ENCODE data around the gene ZNF653. TPM values are rescaled to one million over a fixed set of nuclear protein-coding genes. Genes with fewer than 3 reads are reported as not detected.
A peak's percentile ranks its signal among the peaks of the same experiment; 100 is the strongest.

Gene ZNF653
- total RNA-seq, 1 experiment from 2014 or later: 10.3 TPM

GRCh38 chr19:11534538-11534937 is 28.9 kb upstream of the ZNF653 start (continued):
- no peak for TF ChIP-seq STAT6 (CRISPR knock-in tag; conservative IDR thresholded peaks at IDR 0.05; ENCODE audit: low read depth)
- TF ChIP-seq ZBTB43 (CRISPR knock-in tag; IDR thresholded peaks at IDR 0.05): no peak

GRCh38 chr19:11530432-11530831 is 24.8 kb upstream of the ZNF653 start:
- Mint-ChIP-seq H3K27ac (no peak overlapping the region), H3K4me1 (peaks cover 9% of the 10 kb centered on the region), H3K4me3 (no peak overlapping the region), H3K27me3 (ENCODE audit: low read depth) (peaks cover 35% of the 10 kb centered on the region), H3K9me3 (no peaks in the 10 kb centered on the region), H3K36me3 (no peaks in the 10 kb centered on the region)
- ATAC-seq (peak; percentile 65), DNase-seq (ENCODE audit: low spot score) (peak; percentile 81)
- ChIA-PET POLR2A (interaction anchor here (0.6 to 1.3 kb wide), 4 partner anchors 8 to 148 kb away, joined by 3 to 6 read pairs (median 6); partner anchors contain the start of genes CNN1 and ELOF1), CTCF (interaction anchor here (0.6 to 1.4 kb wide), 12 partner anchors 8 to 267 kb away, joined by 3 to 10 read pairs (median 5); partner anchors contain the start of genes CNN1, RGL3 and SWSAP1)
- TF ChIP-seq NFATC4 (CRISPR knock-in tag; IDR thresholded peaks at IDR 0.05): no peak
- no peak for TF ChIP-seq ZNF425 (CRISPR knock-in tag; conservative IDR thresholded peaks at IDR 0.05)
- TF ChIP-seq ZNF532 (CRISPR knock-in tag; IDR thresholded peaks at IDR 0.05; ENCODE audit: borderline replicate concordance): no peak
- no peak for TF ChIP-seq ATF6 (CRISPR knock-in tag; IDR thresholded peaks at IDR 0.05)
- TF ChIP-seq CBFB (CRISPR knock-in tag; IDR thresholded peaks at IDR 0.05; ENCODE audit: low read depth): no peak
- TF ChIP-seq SMAD3 (CRISPR knock-in tag; IDR thresholded peaks at IDR 0.05; ENCODE audit: borderline replicate concordance): peak; percentile 54; the same call in 1 of the 2 replicates
- no peak for TF ChIP-seq FOXJ3 (CRISPR knock-in tag; IDR thresholded peaks at IDR 0.05; ENCODE audit: borderline replicate concordance)
- no peak for TF ChIP-seq ATF3 (CRISPR knock-in tag; conservative IDR thresholded peaks at IDR 0.05)
- no peak for TF ChIP-seq PRDM15 (CRISPR knock-in tag; IDR thresholded peaks at IDR 0.05)
- TF ChIP-seq ZNF512 (CRISPR knock-in tag; IDR thresholded peaks at IDR 0.05; ENCODE audit: borderline replicate concordance): no peak
- TF ChIP-seq ZNF671 (CRISPR knock-in tag; IDR thresholded peaks at IDR 0.05): no peak
- no peak for TF ChIP-seq TCF7 (CRISPR knock-in tag; IDR thresholded peaks at IDR 0.05; ENCODE audit: low read depth)
- TF ChIP-seq ATF1 (CRISPR knock-in tag; IDR thresholded peaks at IDR 0.05): no peak
- TF ChIP-seq NFE2L1 (CRISPR knock-in tag; IDR thresholded peaks at IDR 0.05): peak; percentile 54; the same call in 1 of the 2 replicates
- TF ChIP-seq MXD4 (CRISPR knock-in tag; IDR thresholded peaks at IDR 0.05; ENCODE audit: borderline replicate concordance): no peak
